Measurements from ENCODE around the gene PRR5. TPM values are rescaled to one million over a fixed set of nuclear protein-coding genes. Genes with fewer than 3 reads are reported as not detected.

The PRR5 gene
- polyA plus RNA-seq, 4 donors: 37.0 to 80.5 (median 61.8) TPM

DNA sequence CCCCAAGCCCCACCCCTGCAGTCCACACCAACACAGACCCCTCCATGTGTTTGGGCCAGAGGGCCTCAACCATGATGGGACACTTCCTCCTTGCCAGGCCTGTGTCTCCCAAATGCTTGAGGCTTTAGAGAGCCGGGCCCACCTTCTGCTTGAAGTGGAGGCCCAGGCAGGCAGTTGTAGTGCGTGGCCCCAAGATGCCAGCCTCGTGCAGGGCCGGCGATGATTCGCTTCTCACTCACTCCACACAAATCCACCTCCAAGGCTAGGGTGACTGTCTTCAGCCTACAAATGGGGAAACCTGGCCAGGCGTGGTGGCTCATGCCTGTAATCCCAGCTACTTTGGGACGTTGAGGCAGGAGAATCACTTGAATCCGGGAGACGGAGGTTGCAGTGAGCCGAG is 5.7 kb downstream of the PRR5 start:
- FAIRE-seq (no peak), DNase-seq (no peak)
- Histone ChIP-seq H3K9me3 (ENCODE audit: control insufficient read depth in 2 of 2, insufficient read depth in 1 of 2, low read depth in 1 of 2, low read length in 1 of 2) (peaks cover 0 to 4% of the 10 kb centered on the region in 2 donors), H3K27ac (ENCODE audit: low read depth in 1 of 3, low read length in 2 of 3) (no peak overlapping the region), H3K4me3 (ENCODE audit: low read depth in 1 of 3, low read length in 3 of 3) (no peak overlapping the region), H3K36me3 (ENCODE audit: control insufficient read depth in 3 of 3, insufficient read depth in 2 of 3, low read depth in 1 of 3, low read length in 3 of 3) (peaks cover 0 to 46% (median 3%) of the 10 kb centered on the region in 3 donors), H3K27me3 (ENCODE audit: control insufficient read depth in 3 of 3, insufficient read depth in 3 of 3, low read length in 3 of 3) (no peaks in the 10 kb centered on the region), H3K4me1 (ENCODE audit: control insufficient read depth in 3 of 3, insufficient read depth in 2 of 3, low read depth in 1 of 3, low read length in 2 of 3) (peaks cover 16 to 34% (median 24%) of the 10 kb centered on the region in 3 donors)
- 86 to 94% (median 94%) methylated on average over 11 of the region's 11 CpGs for WGBS, 3 donors

DNA sequence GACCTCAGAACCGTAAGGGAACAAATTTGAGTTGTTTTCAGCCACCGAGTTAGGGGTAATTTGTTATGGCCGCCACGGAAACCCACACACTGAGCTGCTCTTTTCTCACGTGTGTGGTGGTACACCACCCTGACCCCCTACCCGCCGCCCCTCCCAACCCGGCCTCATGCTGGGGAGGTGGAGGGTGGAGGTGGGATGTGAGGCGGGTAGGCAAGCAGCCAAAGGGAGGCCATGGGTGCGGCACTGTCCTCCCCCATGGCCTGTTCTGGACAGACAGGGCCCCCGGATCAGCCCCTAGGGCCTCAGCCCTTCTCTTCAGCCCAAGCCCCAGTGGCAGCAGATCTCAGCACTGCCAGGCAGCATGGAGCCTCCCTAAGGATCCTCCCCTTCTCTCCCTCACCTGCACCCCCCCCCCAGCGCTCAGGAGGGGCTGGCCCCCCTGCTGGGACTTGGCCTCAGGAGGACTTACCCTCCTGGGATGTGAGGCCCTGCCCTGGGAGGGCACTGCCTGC is 7.9 kb downstream of the PRR5 start:
- H3K27me3 ChIP-seq (ENCODE audit: control insufficient read depth in 3 of 3, insufficient read depth in 3 of 3, low read length in 3 of 3): no peaks in the 10 kb centered on the region
- H3K36me3 ChIP-seq (ENCODE audit: control insufficient read depth in 3 of 3, insufficient read depth in 2 of 3, low read depth in 1 of 3, low read length in 3 of 3): peaks cover 2 to 46% (median 3%) of the 10 kb centered on the region in 3 donors
- H3K27ac ChIP-seq (ENCODE audit: low read depth in 1 of 3, low read length in 2 of 3): peak overlapping the region in 2 of 3 donors; percentile 77 to 91
- DNase-seq: no peak
- 48 to 70% (median 53%) methylated on average over 11 to 12 of the region's 12 CpGs for WGBS, 3 donors
- peak overlapping the region in 1 of 3 donors; percentile 12 for H3K4me3 ChIP-seq (ENCODE audit: low read depth in 1 of 3, low read length in 3 of 3)
- no peak for FAIRE-seq
- peaks cover 0 to 1% of the 10 kb centered on the region in 2 donors for H3K9me3 ChIP-seq (ENCODE audit: control insufficient read depth in 2 of 2, insufficient read depth in 1 of 2, low read depth in 1 of 2, low read length in 1 of 2)
- H3K4me1 ChIP-seq (ENCODE audit: control insufficient read depth in 3 of 3, insufficient read depth in 2 of 3, low read depth in 1 of 3, low read length in 2 of 3): peaks cover 13 to 26% (median 24%) of the 10 kb centered on the region in 3 donors

DNA sequence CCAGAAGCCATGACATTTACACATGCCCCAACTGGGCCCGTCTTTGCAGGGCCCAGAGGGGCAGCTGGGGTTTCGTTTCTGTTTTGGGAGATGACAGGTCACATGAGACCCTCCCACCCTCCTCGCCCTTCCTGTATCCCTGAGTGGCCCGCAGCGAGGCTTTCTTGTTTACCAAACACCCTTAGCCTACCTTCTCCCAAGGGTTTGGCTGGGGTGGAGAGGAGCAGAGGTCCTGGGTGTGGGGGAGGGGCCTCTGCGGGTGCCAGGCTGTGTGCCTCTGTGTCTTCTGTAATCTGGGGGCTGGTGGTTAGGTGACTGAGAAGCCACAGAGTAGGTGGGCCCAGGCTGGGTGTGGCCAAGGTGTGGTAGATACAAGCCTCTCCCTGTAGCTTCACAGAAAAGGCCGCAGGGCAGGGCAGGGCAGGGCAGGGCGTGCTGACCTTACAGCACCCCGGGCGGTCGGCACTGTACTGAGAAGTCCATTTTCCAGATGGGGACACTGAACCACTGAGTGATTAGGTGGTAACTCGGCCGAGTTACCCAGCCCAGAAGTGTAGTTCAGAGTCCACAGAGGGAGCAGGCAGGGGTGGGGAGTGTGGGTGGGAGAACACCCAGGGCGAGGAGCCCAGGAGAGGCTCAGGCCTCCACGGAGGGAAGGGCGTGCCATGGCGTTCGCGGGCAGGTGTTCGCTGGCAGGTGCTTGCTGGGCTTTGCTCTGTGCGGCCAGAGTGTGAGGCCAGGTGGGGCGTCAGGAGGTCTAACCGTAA is 8.7 kb downstream of the PRR5 start:
- Histone ChIP-seq H3K36me3 (ENCODE audit: control insufficient read depth in 3 of 3, insufficient read depth in 2 of 3, low read depth in 1 of 3, low read length in 3 of 3) (peaks cover 3 to 51% (median 5%) of the 10 kb centered on the region in 3 donors), H3K4me3 (ENCODE audit: low read depth in 1 of 3, low read length in 3 of 3) (peak overlapping the region in 1 of 3 donors; percentile 12), H3K27ac (ENCODE audit: low read depth in 1 of 3, low read length in 2 of 3) (peak overlapping the region; percentile 65 to 91 (median 77)), H3K9me3 (ENCODE audit: control insufficient read depth in 2 of 2, insufficient read depth in 1 of 2, low read depth in 1 of 2, low read length in 1 of 2) (no peaks in the 10 kb centered on the region), H3K4me1 (ENCODE audit: control insufficient read depth in 3 of 3, insufficient read depth in 2 of 3, low read depth in 1 of 3, low read length in 2 of 3) (peaks cover 13 to 26% (median 24%) of the 10 kb centered on the region in 3 donors), H3K27me3 (ENCODE audit: control insufficient read depth in 3 of 3, insufficient read depth in 3 of 3, low read length in 3 of 3) (no peaks in the 10 kb centered on the region)
- peak; percentile 82 to 95 for DNase-seq
- WGBS, 3 donors: 9 to 45% (median 17%) methylated on average over 23 of the region's 23 CpGs
- no peak for FAIRE-seq

DNA sequence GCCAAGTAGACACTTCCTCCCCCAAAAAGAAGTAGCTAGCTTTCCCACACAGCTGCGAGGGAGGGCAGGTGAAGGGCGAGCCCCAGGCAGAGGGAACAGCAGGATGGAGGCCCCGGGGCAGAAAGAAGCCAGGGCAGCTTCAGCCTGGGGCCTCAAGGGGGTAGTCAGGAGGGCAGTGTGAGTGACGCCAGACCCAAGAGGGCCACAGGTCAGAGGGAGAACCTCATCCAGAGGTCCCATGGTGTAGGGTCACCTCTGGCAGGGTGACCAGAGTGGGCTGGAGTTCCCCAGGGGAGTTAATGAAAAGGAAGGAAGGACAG is 9.2 kb downstream of the PRR5 start:
- no peaks in the 10 kb centered on the region for H3K9me3 ChIP-seq (ENCODE audit: control insufficient read depth in 2 of 2, insufficient read depth in 1 of 2, low read depth in 1 of 2, low read length in 1 of 2)
- no peak overlapping the region for H3K4me3 ChIP-seq (ENCODE audit: low read depth in 1 of 3, low read length in 3 of 3)
- no peaks in the 10 kb centered on the region for H3K27me3 ChIP-seq (ENCODE audit: control insufficient read depth in 3 of 3, insufficient read depth in 3 of 3, low read length in 3 of 3)
- DNase-seq (no peak), FAIRE-seq (no peak)
- H3K4me1 ChIP-seq (ENCODE audit: control insufficient read depth in 3 of 3, insufficient read depth in 2 of 3, low read depth in 1 of 3, low read length in 2 of 3): peaks cover 13 to 26% (median 23%) of the 10 kb centered on the region in 3 donors
- H3K27ac ChIP-seq (ENCODE audit: low read depth in 1 of 3, low read length in 2 of 3): peak overlapping the region; percentile 65 to 79 (median 77)
- WGBS, 3 donors: 6 to 37% (median 18%) methylated on average over 4 of the region's 4 CpGs
- peaks cover 3 to 56% (median 5%) of the 10 kb centered on the region in 3 donors for H3K36me3 ChIP-seq (ENCODE audit: control insufficient read depth in 3 of 3, insufficient read depth in 2 of 3, low read depth in 1 of 3, low read length in 3 of 3)

DNA sequence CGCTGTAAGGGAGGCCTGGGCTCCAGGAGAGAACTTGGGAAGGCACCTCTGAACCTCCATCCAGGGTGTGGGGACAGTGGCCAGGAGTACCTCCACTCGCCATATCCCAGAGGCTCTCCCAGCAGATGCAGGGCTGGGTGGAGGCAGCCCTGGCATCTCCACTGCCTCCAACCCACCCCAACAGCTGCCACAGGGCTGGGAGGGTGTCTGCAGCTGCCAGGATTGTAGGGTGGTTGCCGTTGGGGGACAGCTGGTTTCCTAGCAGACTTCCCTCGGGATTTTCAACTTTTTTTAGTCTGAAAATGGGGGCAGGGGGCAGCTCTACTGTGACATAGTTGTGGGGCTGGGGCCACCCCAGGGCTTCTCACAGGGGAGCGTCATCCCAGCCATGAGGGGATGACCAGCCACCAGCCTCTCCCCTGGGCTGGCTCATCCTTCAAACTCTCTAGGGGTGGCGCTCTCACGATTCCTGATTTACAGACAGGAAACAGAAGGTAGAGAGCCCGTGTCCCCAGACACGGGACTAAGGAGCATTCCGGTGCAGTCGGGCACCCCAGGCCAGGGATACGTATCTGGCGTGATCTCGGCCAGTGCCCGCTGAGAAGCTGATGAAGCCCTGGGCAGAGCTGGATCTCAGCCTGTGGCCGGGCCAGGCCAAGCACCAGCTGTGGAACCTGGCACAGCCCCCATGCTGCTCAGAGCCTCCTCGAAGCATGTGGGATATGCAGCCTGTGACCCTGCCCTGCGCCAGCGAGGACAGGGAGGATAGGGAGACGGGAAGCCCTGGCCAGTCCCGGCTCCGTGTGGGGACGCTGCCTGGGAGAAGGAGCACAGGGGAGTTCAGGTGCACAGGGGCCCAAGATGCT is 9.9 kb downstream of the PRR5 start:
- H3K27ac ChIP-seq (ENCODE audit: low read depth in 1 of 3, low read length in 2 of 3): peak overlapping the region; percentile 65 to 79 (median 77)
- no peak overlapping the region for H3K4me3 ChIP-seq (ENCODE audit: low read depth in 1 of 3, low read length in 3 of 3)
- WGBS, 3 donors: 72 to 81% (median 73%) methylated on average over 22 to 23 of the region's 23 CpGs
- no peak for DNase-seq
- H3K27me3 ChIP-seq (ENCODE audit: control insufficient read depth in 3 of 3, insufficient read depth in 3 of 3, low read length in 3 of 3): no peaks in the 10 kb centered on the region
- H3K9me3 ChIP-seq (ENCODE audit: control insufficient read depth in 2 of 2, insufficient read depth in 1 of 2, low read depth in 1 of 2, low read length in 1 of 2): no peaks in the 10 kb centered on the region
- no peak for FAIRE-seq
- H3K36me3 ChIP-seq (ENCODE audit: control insufficient read depth in 3 of 3, insufficient read depth in 2 of 3, low read depth in 1 of 3, low read length in 3 of 3): peaks cover 3 to 59% (median 5%) of the 10 kb centered on the region in 3 donors
- H3K4me1 ChIP-seq (ENCODE audit: control insufficient read depth in 3 of 3, insufficient read depth in 2 of 3, low read depth in 1 of 3, low read length in 2 of 3): peaks cover 13 to 26% (median 20%) of the 10 kb centered on the region in 3 donors

DNA sequence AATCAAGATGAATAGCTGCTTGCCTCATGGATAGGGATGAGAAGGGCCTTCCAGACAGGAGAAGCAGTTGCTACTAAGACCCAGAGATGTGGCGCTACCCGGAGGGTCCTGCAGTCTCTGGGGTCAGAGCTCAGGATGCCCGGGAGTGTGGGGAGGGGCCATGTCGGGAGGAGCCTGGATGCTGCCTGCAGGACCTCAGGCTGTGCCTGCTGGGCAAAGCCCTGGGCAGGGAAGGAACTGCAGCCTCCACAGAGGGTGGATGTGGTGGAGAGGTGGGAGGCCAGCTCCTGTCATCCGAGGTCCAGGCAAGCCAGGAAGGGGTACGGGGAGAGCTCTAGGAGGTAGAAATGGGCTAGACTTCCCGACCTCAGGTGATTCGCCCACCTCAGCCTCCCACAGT is 11.0 kb downstream of the PRR5 start:
- 84 to 90% (median 89%) methylated on average over 7 to 8 of the region's 8 CpGs for WGBS, 3 donors
- H3K27me3 ChIP-seq (ENCODE audit: control insufficient read depth in 3 of 3, insufficient read depth in 3 of 3, low read length in 3 of 3): no peaks in the 10 kb centered on the region
- no peaks in the 10 kb centered on the region for H3K9me3 ChIP-seq (ENCODE audit: control insufficient read depth in 2 of 2, insufficient read depth in 1 of 2, low read depth in 1 of 2, low read length in 1 of 2)
- DNase-seq (no peak), FAIRE-seq (no peak)
- H3K4me3 ChIP-seq (ENCODE audit: low read depth in 1 of 3, low read length in 3 of 3): no peak overlapping the region
- H3K36me3 ChIP-seq (ENCODE audit: control insufficient read depth in 3 of 3, insufficient read depth in 2 of 3, low read depth in 1 of 3, low read length in 3 of 3): peaks cover 0 to 54% (median 8%) of the 10 kb centered on the region in 3 donors
- H3K4me1 ChIP-seq (ENCODE audit: control insufficient read depth in 3 of 3, insufficient read depth in 2 of 3, low read depth in 1 of 3, low read length in 2 of 3): peaks cover 13 to 26% (median 18%) of the 10 kb centered on the region in 3 donors
- no peak overlapping the region for H3K27ac ChIP-seq (ENCODE audit: low read depth in 1 of 3, low read length in 2 of 3)

DNA sequence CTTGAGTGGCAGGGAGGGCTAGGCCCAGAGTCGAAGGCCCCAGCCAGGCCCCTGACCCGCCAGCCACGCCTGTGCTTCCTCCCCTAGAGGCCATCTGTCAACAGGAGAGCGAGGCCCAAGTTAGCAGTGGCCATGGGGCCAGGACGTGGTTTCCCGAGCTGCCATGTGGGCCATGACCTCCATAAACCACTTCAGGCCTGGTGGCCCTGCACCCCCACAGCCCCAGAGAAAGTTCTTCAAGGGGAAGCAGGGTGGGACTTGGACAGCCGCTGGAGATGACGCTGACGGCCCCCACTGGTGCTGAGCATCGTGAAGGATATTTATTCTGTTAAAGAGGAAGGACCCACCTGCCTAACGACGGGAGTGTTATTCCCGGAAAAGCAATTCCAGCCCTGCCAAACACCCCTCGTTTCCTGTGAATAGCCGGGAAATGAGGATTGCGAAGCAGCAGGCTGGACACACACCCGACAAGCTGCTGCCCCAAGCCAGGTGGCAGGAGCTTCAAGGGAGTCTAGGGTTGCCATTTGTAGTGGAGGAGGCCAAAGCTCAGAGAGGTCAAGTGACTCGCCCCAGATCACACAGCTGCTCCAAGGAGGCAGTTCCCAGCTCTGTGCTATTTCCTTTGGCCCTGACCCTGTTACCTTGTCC is 12.8 kb downstream of the PRR5 start:
- H3K27me3 ChIP-seq (ENCODE audit: control insufficient read depth in 3 of 3, insufficient read depth in 3 of 3, low read length in 3 of 3): no peaks in the 10 kb centered on the region
- FAIRE-seq (no peak), DNase-seq (no peak)
- H3K4me1 ChIP-seq (ENCODE audit: control insufficient read depth in 3 of 3, insufficient read depth in 2 of 3, low read depth in 1 of 3, low read length in 2 of 3): peaks cover 13 to 30% (median 13%) of the 10 kb centered on the region in 3 donors
- no peaks in the 10 kb centered on the region for H3K9me3 ChIP-seq (ENCODE audit: control insufficient read depth in 2 of 2, insufficient read depth in 1 of 2, low read depth in 1 of 2, low read length in 1 of 2)
- H3K27ac ChIP-seq (ENCODE audit: low read depth in 1 of 3, low read length in 2 of 3): peak overlapping the region in 1 of 3 donors; percentile 22
- 67 to 83% (median 75%) methylated on average over 17 to 18 of the region's 18 CpGs for WGBS, 3 donors
- H3K36me3 ChIP-seq (ENCODE audit: control insufficient read depth in 3 of 3, insufficient read depth in 2 of 3, low read depth in 1 of 3, low read length in 3 of 3): peaks cover 0 to 51% (median 8%) of the 10 kb centered on the region in 3 donors
- no peak overlapping the region for H3K4me3 ChIP-seq (ENCODE audit: low read depth in 1 of 3, low read length in 3 of 3)

DNA sequence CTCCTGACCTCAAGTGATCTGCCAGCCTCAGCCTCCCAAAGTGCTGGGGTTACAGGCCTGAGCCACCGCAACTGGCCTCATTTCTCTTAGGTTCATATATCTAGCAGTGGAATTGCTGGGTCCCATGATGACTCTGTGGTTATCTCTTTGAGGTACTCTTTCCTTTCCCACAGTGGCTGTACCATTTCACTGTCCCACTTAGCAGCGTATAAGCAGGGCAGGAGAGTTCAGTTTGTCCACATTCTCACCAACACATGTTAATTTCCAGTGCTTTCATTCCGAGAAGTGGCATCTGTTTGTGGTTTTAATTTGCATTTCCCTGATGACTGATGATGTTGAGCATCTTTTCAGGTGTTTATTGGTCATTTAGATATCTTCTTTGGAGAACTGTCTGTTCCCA is 16.4 kb downstream of the PRR5 start:
- FAIRE-seq (no peak), DNase-seq (no peak)
- peaks cover 0 to 61% (median 8%) of the 10 kb centered on the region in 3 donors for H3K36me3 ChIP-seq (ENCODE audit: control insufficient read depth in 3 of 3, insufficient read depth in 2 of 3, low read depth in 1 of 3, low read length in 3 of 3)
- H3K4me3 ChIP-seq (ENCODE audit: low read depth in 1 of 3, low read length in 3 of 3): no peak overlapping the region
- 76 to 88% (median 85%) methylated on average over 3 of the region's 3 CpGs for WGBS, 3 donors
- H3K27ac ChIP-seq (ENCODE audit: low read depth in 1 of 3, low read length in 2 of 3): no peak overlapping the region
- no peaks in the 10 kb centered on the region for H3K9me3 ChIP-seq (ENCODE audit: control insufficient read depth in 2 of 2, insufficient read depth in 1 of 2, low read depth in 1 of 2, low read length in 1 of 2)
- H3K4me1 ChIP-seq (ENCODE audit: control insufficient read depth in 3 of 3, insufficient read depth in 2 of 3, low read depth in 1 of 3, low read length in 2 of 3): peaks cover 0 to 11% (median 0%) of the 10 kb centered on the region in 3 donors
- no peaks in the 10 kb centered on the region for H3K27me3 ChIP-seq (ENCODE audit: control insufficient read depth in 3 of 3, insufficient read depth in 3 of 3, low read length in 3 of 3)

Measured in small intestine (tissue), 7 donors.